Measurements from ENCODE around the gene TAF1.
"Not testable (repeated sequence)": the region's sequence is repeated elsewhere in the genome, so short reads cannot be mapped to it uniquely, and the experiment has no call there.

Gene TAF1

GRCh38 chrX:71364221-71364620, 1.9 kb upstream of the TAF1 start:
- Histone ChIP-seq H3K9ac (no peak overlapping the region), H4K20me1 (peaks cover 0 to 13% (median 0%) of the 10 kb centered on the region in 11 experiments; a peak in 3 of 22 replicates), H3K9me3 (replicated peaks in 1 of 11) (0 out of 22 replicates have a peak, but pooled peaks cover 0 to 5% (median 0%) of the 10 kb centered on the region in 11 experiments), H3K27me3 (peaks cover 15 to 51% (median 38%) of the 10 kb centered on the region in 11 experiments), H3K36me3 (peaks cover 0 to 5% (median 0%) of the 10 kb centered on the region in 11 experiments; a peak in 4 of 22 replicates), H3K4me1 (peaks cover 10 to 21% (median 12%) of the 10 kb centered on the region in 10 experiments; a peak in 19 of 20 replicates), H3K27ac (no peak overlapping the region), H3K4me3 (no peak overlapping the region), H3K4me2 (no peak overlapping the region)
- TF ChIP-seq Cebpa-rat (IDR thresholded peaks at IDR 0.05): no peak

GRCh38 chrX:71365356-71365874, 742 bp upstream of the TAF1 start:
- peak overlapping the region; percentile 81 to 94 (median 89) for H3K9ac ChIP-seq
- peak overlapping the region; percentile 85 to 94 (median 91) for H3K27ac ChIP-seq
- peak overlapping the region; percentile 65 to 77 (median 69) for H3K4me2 ChIP-seq
- no peak for TF ChIP-seq Cebpa-rat (IDR thresholded peaks at IDR 0.05)
- peaks cover 0 to 19% (median 6%) of the 10 kb centered on the region in 11 experiments; a peak in 10 of 22 replicates for H4K20me1 ChIP-seq
- H3K36me3 ChIP-seq: peaks cover 3 to 12% (median 7%) of the 10 kb centered on the region in 11 experiments; a peak in 15 of 22 replicates
- H3K4me3 ChIP-seq: peak overlapping the region; percentile 53 to 73 (median 67)
- H3K27me3 ChIP-seq: peaks cover 6 to 47% (median 32%) of the 10 kb centered on the region in 11 experiments
- peaks cover 10 to 21% (median 13%) of the 10 kb centered on the region in 10 experiments; a peak in 19 of 20 replicates for H3K4me1 ChIP-seq
- H3K9me3 ChIP-seq (replicated peaks in 1 of 11): 0 out of 22 replicates have a peak, but pooled peaks cover 0 to 5% (median 0%) of the 10 kb centered on the region in 11 experiments

DNA sequence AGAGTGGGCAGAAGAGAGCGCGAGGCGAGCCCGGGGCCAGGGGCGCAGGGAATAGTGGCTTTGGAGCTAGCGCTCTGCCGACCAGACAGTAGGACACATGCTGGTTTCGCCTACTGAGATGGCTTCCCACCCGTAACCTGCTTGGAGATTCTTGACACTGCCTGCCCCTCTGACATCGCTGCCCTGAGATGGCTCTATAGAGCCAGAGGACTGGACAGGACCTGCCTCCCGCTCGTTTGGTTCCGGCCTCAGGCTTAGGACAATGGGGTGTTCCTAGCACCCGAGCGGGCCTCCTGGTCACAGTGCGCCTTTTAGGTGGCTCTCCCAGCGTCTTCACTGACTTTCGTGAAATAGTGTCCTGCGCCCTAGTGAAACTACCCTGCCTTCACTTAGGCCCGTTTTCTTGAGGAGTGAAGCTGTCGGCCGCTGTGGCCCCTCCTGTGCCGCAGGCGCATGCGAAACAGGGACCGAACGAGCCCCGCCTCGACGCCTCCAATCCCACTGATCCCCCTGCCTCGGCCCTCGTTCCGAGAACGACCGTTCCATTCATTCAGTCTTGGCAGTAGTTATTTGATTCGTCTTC, 608 bp downstream of the TAF1 start:
- Histone ChIP-seq H3K9ac (peak overlapping the region; percentile 86 to 97 (median 96)), H3K4me3 (peak overlapping the region; percentile 62 to 84 (median 77)), H3K4me1 (peaks cover 10 to 21% (median 14%) of the 10 kb centered on the region in 10 experiments; a peak in 19 of 20 replicates), H3K36me3 (peaks cover 15 to 25% (median 19%) of the 10 kb centered on the region in 11 experiments; a peak in 17 of 22 replicates), H3K9me3 (replicated peaks in 1 of 11) (0 out of 22 replicates have a peak, but pooled peaks cover 0 to 5% (median 0%) of the 10 kb centered on the region in 11 experiments), H3K27me3 (peaks cover 15 to 48% (median 32%) of the 10 kb centered on the region in 11 experiments), H4K20me1 (peaks cover 11 to 32% (median 20%) of the 10 kb centered on the region in 11 experiments; a peak in 18 of 22 replicates), H3K27ac (peak overlapping the region; percentile 80 to 96 (median 95)), H3K4me2 (peak overlapping the region; percentile 71 to 83 (median 77))
- no peak for TF ChIP-seq Cebpa-rat (IDR thresholded peaks at IDR 0.05)

DNA sequence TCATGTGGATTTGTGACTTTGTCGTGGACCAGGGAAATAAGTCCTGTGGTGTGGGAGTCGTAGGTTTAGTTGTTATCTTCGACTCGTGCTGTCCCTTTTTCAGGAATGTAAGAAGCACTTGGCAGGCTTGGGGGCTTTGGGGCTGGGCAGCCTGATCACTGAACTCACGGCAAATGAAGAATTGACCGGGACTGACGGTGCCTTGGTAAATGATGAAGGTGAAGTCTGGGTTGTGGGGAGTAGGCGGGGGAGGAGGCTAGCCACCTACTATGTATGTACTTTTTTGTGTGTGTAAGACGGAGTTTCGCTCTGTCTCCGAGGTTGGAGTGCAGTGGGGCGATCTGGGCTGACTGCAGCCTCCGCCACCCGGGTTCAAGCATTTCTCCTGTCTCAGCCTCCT, 1.2 kb downstream of the TAF1 start:
- TF ChIP-seq Cebpa-rat (IDR thresholded peaks at IDR 0.05): no peak
- Histone ChIP-seq H3K9me3 (replicated peaks in 1 of 11) (0 out of 22 replicates have a peak, but pooled peaks cover 0 to 5% (median 0%) of the 10 kb centered on the region in 11 experiments), H3K27me3 (peaks cover 15 to 54% (median 32%) of the 10 kb centered on the region in 11 experiments), H3K4me1 (peaks cover 10 to 21% (median 14%) of the 10 kb centered on the region in 10 experiments; a peak in 19 of 20 replicates), H4K20me1 (peaks cover 11 to 39% (median 26%) of the 10 kb centered on the region in 11 experiments; a peak in 18 of 22 replicates), H3K27ac (peak overlapping the region; percentile 80 to 96 (median 95); a peak in 21 of 22 replicates), H3K4me3 (peak overlapping the region; percentile 62 to 84 (median 77)), H3K4me2 (peak overlapping the region; percentile 71 to 83 (median 77)), H3K36me3 (peaks cover 15 to 30% (median 21%) of the 10 kb centered on the region in 11 experiments; a peak in 19 of 22 replicates), H3K9ac (peak overlapping the region; percentile 86 to 97 (median 96))

- H3K36me3 ChIP-seq: peaks cover 54 to 80% (median 63%) of the 10 kb centered on the region in 11 experiments
- H4K20me1 ChIP-seq: peaks cover 20 to 71% (median 46%) of the 10 kb centered on the region in 11 experiments; a peak in 18 of 22 replicates
- H3K27ac ChIP-seq: no peak overlapping the region
- peaks cover 41 to 90% (median 71%) of the 10 kb centered on the region in 11 experiments for H3K27me3 ChIP-seq
- peaks cover 8 to 20% (median 11%) of the 10 kb centered on the region in 10 experiments; a peak in 18 of 20 replicates for H3K4me1 ChIP-seq
- no peaks in the 10 kb centered on the region for H3K9me3 ChIP-seq (replicated peaks in 1 of 11)
- H3K9ac ChIP-seq: no peak overlapping the region
- no peak overlapping the region for H3K4me3 ChIP-seq
- H3K4me2 ChIP-seq: no peak overlapping the region
- TF ChIP-seq Cebpa-rat (IDR thresholded peaks at IDR 0.05): no peak
Measured at GRCh38 chrX:71372388-71372787, 6.2 kb downstream of the TAF1 start.

DNA sequence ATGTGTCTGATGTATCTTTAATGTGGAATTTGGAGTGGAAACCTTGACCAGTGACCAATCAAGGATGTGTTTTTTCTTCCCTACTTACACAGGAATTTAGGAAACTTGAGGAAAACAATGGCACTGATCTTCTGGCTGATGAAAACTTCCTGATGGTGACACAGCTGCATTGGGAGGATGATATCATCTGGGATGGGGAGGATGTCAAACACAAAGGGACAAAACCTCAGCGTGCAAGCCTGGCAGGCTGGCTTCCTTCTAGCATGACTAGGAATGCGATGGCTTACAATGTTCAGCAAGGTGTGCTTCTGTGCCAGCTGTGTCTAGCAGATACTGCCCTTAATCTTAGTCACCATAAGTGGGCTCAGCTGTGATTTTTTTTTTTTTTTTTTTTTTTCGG, 12.6 kb downstream of the TAF1 start:
- H3K9ac ChIP-seq: no peak overlapping the region
- H3K4me1 ChIP-seq: no peaks in the 10 kb centered on the region
- no peaks in the 10 kb centered on the region for H3K9me3 ChIP-seq (replicated peaks in 1 of 11)
- TF ChIP-seq Cebpa-rat (IDR thresholded peaks at IDR 0.05): no peak
- no peak overlapping the region for H3K4me3 ChIP-seq
- peaks cover 85 to 100% (median 96%) of the 10 kb centered on the region in 11 experiments for H3K36me3 ChIP-seq
- H4K20me1 ChIP-seq: peaks cover 7 to 23% (median 10%) of the 10 kb centered on the region in 11 experiments; a peak in 16 of 22 replicates
- peaks cover 69 to 100% (median 97%) of the 10 kb centered on the region in 11 experiments for H3K27me3 ChIP-seq
- H3K27ac ChIP-seq: no peak overlapping the region
- no peak overlapping the region for H3K4me2 ChIP-seq

GRCh38 chrX:71391725-71392124, 25.6 kb downstream of the TAF1 start:
- H3K9ac ChIP-seq; H3K4me1 ChIP-seq; H3K9me3 ChIP-seq (replicated peaks in 1 of 11); H3K4me2 ChIP-seq; H3K4me3 ChIP-seq; H3K27ac ChIP-seq: not testable (repeated sequence)
- H3K27me3 ChIP-seq: peaks cover 52 to 98% (median 92%) of the 10 kb centered on the region in 11 experiments
- H4K20me1 ChIP-seq: peaks cover 0 to 36% (median 9%) of the 10 kb centered on the region in 11 experiments; a peak in 11 of 22 replicates
- peaks cover 89 to 100% (median 96%) of the 10 kb centered on the region in 11 experiments for H3K36me3 ChIP-seq

- Histone ChIP-seq H3K4me2 (no peak overlapping the region), H3K36me3 (peaks cover 90 to 100% (median 98%) of the 10 kb centered on the region in 11 experiments), H3K27me3 (peaks cover 47 to 100% (median 93%) of the 10 kb centered on the region in 11 experiments), H3K4me3 (no peak overlapping the region), H3K27ac (no peak overlapping the region), H3K4me1 (no peaks in the 10 kb centered on the region), H3K9ac (no peak overlapping the region), H4K20me1 (peaks cover 0 to 28% (median 9%) of the 10 kb centered on the region in 11 experiments; a peak in 11 of 22 replicates), H3K9me3 (replicated peaks in 1 of 11) (no peaks in the 10 kb centered on the region)
- TF ChIP-seq Cebpa-rat (IDR thresholded peaks at IDR 0.05): no peak
Measured at GRCh38 chrX:71393919-71394318, 27.8 kb downstream of the TAF1 start.

- Histone ChIP-seq H3K4me3 (no peak overlapping the region), H3K9ac (no peak overlapping the region), H3K9me3 (replicated peaks in 1 of 11) (no peaks in the 10 kb centered on the region), H3K36me3 (peaks cover 86 to 100% (median 97%) of the 10 kb centered on the region in 11 experiments), H3K4me2 (no peak overlapping the region), H4K20me1 (peaks cover 0 to 37% (median 13%) of the 10 kb centered on the region in 11 experiments; a peak in 14 of 22 replicates), H3K27ac (no peak overlapping the region), H3K4me1 (no peaks in the 10 kb centered on the region), H3K27me3 (peaks cover 36 to 99% (median 94%) of the 10 kb centered on the region in 11 experiments)
- TF ChIP-seq Cebpa-rat (IDR thresholded peaks at IDR 0.05): no peak
Measured at GRCh38 chrX:71396576-71396975, 30.4 kb downstream of the TAF1 start.
